Inflammatory macrophage (primary cell): Measurements from ENCODE around the gene DOCK9.

Experiments
- DNase-seq, 2 donors: peaks; one replicate each; pipeline ENCODE4 v3.0.0-alpha.2; 2020 to 2022

DOCK9 gene

DNA sequence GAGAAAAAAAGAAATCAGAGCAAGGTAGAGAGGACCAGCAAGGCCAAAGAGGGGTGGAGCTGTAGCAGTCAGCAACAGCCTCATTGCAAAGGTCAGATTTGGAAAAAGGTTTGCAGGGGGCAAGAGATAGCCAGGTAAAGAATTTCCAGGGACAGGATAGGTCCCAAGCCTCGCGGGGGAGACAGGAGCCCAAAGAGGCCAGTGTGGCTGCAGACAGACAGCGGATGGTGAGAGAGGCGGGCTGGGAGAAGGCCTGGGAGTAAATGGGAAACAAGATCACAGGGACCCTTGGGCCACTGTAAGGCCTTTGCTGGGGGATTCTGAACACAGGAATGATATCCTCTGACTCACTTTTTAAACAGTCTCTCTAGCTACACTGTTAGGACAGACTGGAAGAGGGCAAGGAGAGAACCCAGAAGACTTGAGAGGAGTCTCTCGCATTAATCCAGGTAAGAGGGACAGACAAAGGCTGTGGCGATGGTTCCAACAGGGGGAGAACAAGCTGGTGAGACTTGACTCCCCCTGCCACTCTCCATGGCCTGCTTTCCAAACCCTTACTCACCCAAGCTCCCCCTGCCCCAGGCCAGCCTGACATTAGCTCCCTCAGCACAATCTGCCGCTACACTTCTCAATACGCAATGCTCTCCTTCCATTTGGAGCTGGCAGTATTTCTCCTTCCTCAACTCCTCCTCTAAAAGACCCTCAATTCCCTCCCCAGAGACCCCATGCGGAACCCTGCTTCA is 31.8 kb downstream of the DOCK9 start:
- DNase-seq, result no peak

DNA sequence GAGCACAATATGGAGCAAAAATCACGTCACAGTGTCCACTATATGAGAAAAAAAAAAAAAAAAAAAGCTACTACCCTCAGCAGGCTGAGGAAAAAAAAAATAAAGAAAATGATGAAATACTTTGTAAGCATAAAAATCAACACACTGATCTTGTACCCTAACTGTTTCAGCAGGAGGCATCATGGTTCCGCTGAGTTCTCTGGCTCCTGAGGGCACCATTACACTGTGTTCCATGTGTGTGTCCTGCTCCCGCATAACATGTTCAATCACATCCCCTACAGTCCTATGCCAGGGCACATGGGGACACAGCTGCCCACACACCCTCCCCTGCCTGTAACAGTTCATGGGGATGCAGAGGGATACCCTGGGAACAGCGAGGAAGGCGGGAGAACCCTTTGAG is 33.5 kb downstream of the DOCK9 start:
- DNase-seq, result no peak

DNA sequence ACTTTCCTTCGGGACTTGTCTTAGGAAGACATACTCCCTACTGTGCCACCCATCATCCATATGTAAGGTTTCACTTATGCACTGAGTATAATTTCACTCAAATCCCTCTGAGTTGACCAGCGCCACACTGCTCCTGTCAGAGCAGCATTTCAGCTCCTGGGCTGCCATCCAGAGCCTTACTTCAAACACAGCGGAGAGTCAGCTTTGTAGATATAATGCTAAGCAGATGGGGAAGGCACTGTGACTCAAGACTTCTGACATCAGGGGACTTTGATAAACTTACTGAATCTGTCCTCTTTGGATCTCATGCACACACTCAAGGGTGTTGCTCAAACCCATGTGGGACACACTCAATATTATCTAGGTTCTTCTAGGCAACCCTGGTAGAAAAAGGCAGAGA is 34.9 kb downstream of the DOCK9 start:
- DNase-seq, result no peak

DNA sequence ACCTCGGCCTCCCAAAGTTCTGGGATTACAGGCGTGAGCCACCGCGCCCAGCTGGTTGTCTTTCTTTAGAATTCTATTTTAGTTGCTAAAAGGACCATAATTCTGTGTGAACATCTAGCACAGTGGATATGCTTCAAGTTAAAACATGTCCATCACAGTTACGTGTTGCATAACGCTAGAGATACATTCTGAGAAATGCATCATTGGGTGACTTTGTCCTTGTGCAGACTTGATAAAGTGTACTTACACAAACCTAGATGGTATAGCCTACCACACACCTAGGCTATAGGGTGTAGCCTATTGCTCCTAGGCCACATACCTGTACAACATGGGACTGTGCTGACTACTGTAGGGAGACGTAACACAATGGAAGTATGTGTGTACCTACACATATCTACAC is 35.4 kb downstream of the DOCK9 start:
- no peak for DNase-seq

DNA sequence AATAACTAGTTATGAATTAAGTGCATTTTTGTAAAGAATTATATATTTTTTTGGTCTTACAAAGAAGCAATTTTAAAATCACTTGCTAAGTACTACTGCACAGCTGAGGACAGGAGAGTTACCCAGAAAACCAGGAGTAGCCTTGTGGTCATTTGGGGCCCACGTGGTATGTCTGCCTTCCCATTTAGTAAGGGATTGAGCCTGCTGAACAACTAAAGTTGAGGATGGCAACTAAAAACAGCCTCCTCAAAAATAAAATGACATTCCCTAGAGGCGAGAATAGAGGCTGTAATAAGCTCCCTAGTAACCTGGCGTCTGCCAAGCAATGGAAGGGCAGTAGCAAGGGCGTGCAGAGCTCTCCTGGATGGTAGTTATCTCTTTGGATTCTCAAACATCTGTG is 36.3 kb downstream of the DOCK9 start:
- no peak for DNase-seq

DNA sequence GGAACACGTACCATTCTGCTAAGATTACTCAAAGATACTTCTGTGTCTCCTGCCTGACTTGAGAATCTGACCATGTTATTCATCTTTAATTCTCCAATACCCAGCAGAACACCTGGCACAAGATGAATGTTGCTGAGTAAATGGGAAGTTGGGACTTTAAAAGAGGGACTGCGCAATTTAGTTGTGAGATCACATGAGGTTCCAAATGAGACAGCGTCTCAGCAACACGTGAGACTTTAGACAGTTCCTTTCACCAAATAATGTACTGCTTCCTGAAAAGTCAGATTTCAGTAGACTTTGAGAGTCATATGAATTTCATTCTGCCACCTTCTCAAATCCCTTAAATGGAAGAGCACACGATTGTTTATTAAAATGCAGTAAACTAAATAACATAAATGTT is 36.7 kb downstream of the DOCK9 start:
- DNase-seq, result peak; percentile 59 to 74

DNA sequence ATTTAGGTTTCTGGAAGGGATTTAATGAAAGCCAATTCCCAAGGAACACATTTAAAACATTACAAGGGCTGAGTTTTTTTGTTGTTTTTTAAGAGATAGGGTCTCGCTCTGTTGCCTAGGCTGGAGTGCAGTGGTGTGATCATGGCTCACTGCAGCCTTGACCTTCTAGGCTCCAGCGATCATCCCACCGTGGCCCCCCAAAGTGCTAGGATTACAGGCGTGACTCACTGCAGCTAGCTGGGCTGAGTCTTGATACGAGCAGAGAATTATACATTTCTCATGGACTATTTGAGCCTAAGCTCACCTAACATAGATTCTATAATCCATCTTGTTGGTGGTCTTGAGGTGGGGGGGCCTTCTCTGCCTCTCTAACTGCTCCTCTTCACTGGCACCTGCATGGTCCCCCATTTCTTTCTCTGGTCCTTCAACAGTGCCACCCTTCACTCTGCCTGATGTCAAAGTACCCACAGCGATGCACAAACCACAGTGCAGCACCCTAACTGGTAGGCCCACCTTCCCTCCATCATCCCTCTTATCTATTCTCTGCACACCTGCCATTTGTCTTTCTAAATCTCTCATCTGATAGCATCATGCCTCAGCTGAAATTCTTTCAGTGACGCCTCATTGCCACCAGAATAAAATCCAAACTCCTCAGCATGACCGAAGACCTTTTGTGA is 37.4 kb downstream of the DOCK9 start:
- DNase-seq, result no peak

DNA sequence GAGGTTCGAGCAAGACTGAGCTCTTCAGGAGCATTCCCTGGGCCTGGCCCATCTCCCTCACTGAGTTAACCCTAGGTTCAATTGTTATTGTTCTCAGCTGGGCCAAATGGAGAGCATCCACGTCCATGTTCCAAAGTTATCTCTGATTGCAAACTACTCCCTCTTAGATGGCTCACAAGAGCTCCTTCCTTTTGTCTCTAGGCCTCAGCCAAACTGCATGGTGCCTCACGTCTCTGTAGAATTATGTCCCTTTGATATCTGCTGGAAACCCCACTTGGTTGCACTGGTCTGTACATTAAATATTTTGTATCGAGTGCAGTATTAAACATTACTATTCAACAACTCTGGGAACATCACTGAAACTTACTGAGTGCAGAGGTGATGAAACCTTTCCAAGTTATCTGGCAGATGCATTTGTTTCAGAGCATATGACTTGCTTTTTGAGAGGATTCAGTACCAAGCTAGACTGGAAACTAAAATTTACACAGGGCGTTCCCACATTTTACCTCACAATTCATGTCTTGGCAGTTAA is 38.1 kb downstream of the DOCK9 start:
- DNase-seq, result no peak

DNA sequence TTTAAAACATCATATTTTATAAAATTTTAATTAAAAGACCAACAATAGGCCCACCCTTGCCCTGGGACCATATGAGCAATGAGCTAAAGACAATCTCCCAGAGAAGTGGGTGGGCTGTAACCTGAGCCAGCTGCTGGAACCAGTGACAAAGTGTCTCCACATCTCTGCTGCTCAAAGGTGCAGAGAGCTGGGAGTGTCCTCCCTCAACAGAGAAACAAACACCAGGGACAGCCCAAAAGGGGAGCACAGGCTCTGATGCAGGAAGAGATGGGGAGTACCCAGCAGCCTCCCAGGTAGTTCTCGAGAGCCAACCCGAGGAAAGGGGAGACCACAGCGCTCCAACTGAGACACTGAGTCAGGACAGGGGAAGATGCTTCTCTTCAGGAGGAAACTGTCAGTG is 39.1 kb downstream of the DOCK9 start:
- DNase-seq, result no peak

DNA sequence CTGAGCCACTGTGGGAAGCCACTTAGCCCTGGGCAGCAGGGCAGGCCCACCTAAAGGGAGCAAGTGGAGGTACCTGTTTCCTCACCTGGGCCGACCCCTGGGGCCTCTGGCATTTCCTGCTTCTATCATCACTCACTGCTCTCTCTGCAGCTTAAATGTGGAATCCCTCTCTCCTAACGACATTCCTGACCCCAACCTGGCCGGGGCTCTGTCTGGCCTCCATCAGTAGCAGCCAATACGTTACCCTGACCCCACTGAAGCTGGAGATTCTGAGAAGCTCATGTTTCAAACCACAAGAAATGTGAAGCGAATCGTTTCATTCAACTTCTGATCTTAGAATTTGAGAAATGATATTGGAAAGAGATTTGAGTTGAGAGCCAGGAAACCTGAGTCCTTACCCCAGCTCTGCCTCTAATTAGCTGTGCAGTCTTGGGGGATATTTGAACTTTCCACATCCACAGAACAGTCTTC is 39.9 kb downstream of the DOCK9 start:
- no peak for DNase-seq

DNA sequence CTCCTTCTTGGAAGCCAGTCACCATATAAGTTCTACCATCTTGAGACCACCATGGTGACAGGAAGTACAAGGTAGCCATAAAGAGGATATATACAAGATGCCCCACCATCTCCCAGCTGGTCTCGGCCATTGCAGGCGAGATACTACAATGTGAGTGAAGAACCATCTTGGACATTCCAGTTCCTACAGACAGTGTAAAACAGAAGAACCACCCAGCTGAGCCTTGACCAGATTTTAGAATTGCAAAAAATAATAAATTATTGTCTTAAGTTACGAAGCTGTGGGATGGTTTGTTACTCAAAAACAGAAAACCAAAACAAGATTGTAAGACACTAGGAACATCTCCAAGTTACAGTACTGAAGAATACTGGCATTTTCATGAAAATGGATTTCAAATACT is 43.6 kb downstream of the DOCK9 start:
- no peak for DNase-seq

DNA sequence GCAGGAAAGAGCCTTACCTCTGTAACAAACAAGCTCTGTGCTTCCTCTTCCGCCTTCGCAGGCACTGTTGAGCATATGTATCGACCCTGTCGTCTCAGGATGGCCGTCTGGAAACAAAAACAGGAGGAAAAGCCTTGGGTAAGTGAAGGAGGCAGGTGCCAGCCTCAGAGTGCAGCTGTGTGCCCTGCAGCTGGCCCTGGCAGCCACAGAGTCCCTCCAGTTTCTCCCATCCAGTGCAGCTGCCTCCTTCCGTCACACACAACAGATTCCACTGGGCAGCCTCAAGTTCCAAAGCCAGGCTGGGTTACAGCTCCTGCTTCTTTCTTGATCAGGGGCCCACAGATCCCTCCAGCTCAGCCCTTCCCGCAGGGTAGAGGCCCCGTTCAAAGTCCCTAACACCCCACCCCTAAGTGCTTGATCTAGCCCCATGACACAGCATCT is 47.7 kb downstream of the DOCK9 start:
- DNase-seq, result no peak

DNA sequence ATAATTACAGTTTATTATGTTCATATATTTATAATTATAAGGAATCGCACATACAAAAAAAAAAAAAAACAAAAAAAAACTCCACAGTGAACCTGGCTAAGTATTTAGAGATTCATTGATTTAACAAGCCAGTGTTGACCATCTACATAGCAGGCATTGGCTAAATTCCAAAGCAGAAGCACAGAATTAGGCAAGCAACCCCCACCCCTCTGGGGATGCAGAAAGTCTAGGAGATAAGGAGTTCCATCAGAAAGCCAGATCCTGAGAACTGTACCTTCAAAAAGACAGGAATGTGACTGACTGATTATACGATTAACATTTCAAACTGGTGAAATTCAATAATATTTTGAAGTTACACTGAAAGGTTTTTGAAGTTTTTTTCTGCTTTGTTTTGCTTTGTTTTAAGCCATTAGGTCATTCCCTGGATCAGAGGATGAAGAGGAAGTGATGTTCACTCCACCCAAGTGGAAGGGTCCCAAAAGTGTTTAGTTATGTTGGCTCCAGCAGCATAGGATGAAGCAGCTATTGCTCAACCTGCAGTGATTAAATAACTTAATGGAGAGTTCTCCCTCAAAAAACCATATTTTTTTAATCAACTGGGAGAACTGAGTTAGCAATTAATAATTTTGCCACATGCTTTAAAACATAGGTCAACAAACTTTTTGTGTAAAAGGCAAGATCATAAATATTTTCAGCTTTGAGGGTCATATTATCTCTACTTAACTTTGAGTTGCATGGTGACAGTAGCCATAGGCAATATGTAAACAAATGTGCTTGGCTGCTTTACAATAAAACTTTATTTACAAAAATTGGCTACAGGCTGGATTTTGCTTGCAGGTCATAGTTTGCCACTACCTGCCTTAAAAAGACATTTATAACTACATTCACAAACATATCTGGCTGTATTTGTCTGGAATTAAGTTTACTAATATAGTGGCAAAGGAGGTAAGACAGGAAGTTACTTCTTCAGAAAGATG is 49.6 kb downstream of the DOCK9 start:
- DNase-seq, result no peak

DNA sequence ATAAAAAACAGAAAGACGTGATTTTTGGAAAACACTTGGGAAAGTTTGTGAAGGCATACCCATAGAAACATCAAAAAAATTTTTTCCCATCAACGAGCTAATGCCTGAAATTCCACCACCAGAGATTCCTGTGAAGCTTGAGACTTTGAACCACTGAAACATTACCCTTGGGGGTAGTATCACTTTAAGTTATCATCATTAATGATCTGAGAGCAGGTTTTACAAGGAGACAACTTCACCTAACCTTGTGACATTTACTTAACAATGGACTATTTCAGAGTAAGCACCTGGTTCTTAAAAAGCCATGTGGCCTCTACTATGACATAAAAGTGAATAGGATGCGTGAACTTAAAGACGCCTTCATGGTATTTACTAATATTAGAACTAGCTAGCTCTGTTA is 51.9 kb downstream of the DOCK9 start:
- no peak for DNase-seq

DNA sequence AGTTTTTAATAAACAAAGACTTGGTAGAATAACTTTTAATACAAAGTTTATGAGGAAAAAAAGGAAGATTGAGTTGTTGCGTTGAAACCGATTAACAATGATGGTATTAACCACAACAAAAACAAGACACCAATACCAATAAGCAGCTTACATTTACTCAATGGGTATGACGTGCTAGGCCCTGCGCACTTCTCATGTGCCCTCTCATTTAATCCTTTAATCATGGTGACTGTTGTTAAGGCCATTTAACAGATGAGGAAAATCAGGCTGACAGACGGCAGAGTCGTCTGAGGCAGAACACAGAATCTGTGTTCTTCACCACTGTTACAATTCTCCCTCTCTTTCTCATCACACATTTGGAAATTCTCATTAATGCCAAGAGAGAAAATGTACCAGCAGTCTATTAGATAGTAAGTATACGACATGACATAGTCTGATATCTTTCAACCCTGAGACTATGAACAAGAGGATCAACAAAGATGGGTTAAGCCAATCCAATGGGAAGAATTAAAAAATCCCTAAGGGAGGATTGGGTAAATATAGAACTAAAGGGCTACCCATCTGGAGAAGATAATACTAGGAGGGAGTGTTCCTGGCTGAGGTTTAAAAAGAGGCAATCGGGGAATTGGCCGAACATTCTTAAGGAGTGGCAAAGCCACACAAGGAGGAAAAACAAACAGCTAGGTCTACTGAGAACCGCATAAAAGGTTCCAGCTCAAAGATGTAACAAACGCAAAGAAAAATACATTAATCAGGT is 54.0 kb downstream of the DOCK9 start:
- DNase-seq, result no peak

DNA sequence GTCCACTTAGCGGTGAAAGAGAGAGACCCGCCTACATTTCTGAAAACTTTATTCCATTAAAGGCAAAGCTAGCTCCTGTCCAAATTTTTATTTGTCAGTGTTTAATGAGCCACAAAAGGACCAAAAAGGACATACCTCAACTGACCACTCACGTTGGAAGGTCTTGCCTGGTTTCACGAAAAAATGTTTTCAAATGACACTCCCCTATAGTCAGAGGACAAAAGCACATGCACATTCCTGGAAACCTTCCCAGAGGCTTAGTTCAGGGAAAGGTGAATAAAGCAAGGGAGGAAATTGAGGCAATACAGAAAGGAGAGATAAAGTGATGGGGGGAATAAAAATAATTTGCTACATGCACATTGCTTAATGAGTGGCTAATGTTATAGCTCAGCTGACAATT is 55.6 kb downstream of the DOCK9 start:
- no peak for DNase-seq

DNA sequence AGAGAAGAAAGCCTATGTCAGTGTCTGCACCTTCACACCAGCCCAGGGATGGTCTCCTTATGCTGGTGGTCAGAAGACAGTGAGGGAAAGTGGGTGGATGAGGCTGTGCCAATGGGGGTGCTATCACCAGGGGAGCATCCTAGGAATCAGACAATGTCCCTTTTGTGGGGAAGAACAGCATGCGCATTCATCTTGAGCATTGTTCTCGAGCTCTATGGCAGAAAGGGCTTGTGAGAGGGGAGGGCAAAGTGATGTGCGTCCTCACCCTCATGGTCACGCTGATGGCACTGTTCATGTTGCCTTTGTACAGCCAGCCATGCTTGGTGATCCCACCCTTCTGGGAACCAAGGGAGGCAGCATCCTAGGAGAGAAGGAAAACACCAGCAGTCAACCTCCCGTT is 56.1 kb downstream of the DOCK9 start:
- no peak for DNase-seq

DNA sequence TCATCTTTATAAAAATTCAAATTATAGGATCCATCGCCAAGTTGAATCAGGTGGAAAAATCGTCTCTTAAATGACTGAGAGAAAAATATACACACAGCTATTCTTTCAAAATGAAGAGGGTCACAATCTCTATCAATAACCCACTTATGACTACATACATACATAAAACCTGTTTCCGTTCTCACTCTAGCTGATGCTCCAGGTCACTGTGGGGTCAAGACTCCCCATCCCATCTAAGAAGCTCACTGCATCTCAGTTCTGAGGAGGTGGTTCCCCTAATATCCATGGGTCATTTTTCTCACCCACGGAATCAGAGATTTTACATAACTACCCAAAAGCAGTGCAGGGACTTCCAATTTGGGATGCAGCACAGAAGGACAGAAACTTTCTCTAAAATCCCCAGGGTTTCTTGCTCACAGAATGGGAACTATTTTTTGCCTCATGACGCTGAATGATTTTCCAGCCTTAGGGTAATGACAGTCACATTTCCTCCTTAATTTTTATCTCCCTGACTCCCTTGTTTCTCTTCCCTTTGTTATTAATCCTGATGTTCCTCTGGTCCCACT is 56.8 kb downstream of the DOCK9 start:
- no peak for DNase-seq

DNA sequence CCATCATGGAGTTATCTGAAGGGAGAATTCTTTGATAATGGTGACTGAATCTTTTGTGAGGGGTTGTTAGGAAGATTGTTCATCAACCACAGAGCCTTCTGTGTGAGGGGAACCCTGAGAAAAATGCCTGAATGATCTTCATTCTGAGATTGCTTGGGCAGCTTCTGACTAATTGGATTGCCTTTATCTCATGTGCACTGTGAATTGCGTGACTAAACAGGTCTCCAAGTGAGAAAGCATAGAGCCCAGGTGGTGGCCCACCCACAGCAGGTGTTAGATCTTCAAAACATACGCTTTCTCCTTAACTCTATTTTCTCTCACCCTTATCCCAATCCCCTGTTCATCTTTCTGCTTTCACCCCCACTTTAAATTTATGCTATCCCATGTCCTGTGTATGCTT is 58.3 kb downstream of the DOCK9 start:
- no peak for DNase-seq

DNA sequence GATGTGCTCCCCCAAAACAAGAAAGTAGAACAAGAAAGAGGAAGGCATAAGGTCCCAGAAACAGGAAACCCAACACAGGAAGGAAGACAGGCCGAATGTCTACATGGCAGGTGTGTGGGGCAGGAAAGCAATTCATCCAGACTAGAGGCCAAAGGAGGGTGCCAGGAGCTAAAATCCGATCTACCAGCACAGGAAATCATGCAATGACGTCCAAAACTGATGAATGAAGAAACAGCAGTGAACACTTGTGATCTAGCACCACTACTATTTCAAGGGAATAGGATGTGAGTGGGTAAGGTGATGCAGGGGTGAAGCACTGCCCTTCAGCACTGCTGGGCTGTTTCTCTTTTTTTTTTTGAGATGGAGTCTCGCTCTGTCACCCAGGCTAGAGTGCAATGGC is 59.1 kb downstream of the DOCK9 start:
- no peak for DNase-seq

DNA sequence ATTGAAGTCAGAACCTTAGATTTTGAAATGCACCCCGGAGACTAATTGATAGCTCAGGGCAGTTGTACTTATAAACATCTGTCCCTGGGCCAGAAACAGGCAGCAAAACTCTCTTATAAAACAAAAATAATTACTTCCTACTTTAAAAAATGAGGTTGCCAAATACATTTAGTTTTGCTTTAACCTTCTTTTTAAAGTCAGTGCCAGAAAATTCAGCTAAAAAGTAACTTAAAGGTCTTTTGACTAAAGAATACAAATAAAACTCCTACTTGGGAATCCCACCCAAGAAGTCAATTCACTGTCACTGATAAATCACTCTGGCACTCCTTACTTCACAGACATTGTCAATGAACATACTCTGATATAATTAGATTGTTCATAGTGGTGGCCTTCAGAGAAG is 60.7 kb downstream of the DOCK9 start:
- DNase-seq, result no peak

DNA sequence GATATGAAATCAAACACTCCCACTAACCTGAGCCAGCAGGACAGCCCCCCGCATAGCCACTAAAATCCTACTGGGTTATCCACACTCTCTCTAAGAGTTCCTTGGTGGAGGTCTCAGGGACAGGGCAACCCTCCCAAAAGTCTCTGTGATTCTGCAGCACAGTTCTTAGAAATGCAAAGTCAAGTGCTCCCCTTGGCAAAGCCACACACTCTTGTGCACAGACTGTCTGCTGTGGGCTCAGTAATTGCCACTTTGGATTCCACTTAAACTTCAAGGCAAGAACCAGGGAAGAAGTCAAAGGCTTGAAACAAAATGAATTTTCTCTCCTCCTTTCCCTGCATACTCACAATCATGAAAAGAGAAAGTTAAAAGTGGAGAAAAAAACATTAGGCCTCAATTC is 61.5 kb downstream of the DOCK9 start:
- no peak for DNase-seq
